ENCODE data around the gene HAAO.

The HAAO gene

GRCh38 chr2:42792087-42792582, 248 bp downstream of the HAAO start:
- Mint-ChIP-seq H3K27me3 (peaks cover 36% of the 10 kb centered on the region), H3K4me3 (peak overlapping the region; percentile 78), H3K36me3 (ENCODE audit: low read depth) (no peaks in the 10 kb centered on the region), H3K9me3 (no peaks in the 10 kb centered on the region), H3K4me1 (peaks cover 48% of the 10 kb centered on the region), H3K27ac (peak overlapping the region; percentile 82)
- DNase-seq (no peak), ATAC-seq (no peak)

- Mint-ChIP-seq H3K27me3 (peaks cover 38% of the 10 kb centered on the region), H3K4me3 (peak overlapping the region; percentile 78), H3K9me3 (no peaks in the 10 kb centered on the region), H3K27ac (no peak overlapping the region), H3K4me1 (peaks cover 46% of the 10 kb centered on the region), H3K36me3 (ENCODE audit: low read depth) (no peaks in the 10 kb centered on the region)
- DNase-seq (no peak), ATAC-seq (no peak)
Measured at GRCh38 chr2:42791606-42792005, 777 bp downstream of the HAAO start.

- ATAC-seq (no peak), DNase-seq (no peak)
- Mint-ChIP-seq H3K27ac (no peak overlapping the region), H3K4me1 (peaks cover 31% of the 10 kb centered on the region), H3K27me3 (peaks cover 38% of the 10 kb centered on the region), H3K36me3 (ENCODE audit: low read depth) (no peaks in the 10 kb centered on the region), H3K4me3 (no peak overlapping the region), H3K9me3 (no peaks in the 10 kb centered on the region)
Measured at GRCh38 chr2:42789751-42790150, 2.6 kb downstream of the HAAO start.

- Mint-ChIP-seq H3K36me3 (ENCODE audit: low read depth) (no peaks in the 10 kb centered on the region), H3K9me3 (no peaks in the 10 kb centered on the region), H3K27me3 (peaks cover 34% of the 10 kb centered on the region), H3K4me1 (peaks cover 25% of the 10 kb centered on the region), H3K27ac (no peak overlapping the region), H3K4me3 (no peak overlapping the region)
- DNase-seq, result no peak
- no peak for ATAC-seq
Measured at GRCh38 chr2:42788882-42789281, 3.5 kb downstream of the HAAO start.

- H3K36me3 Mint-ChIP-seq (ENCODE audit: low read depth), result no peaks in the 10 kb centered on the region
- H3K4me3 Mint-ChIP-seq, result no peak overlapping the region
- peaks cover 30% of the 10 kb centered on the region for H3K27me3 Mint-ChIP-seq
Measured at GRCh38 chr2:42788478-42788793, 3.9 kb downstream of the HAAO start.

GRCh38 chr2:42787788-42788477, 4.5 kb downstream of the HAAO start:
- H3K27ac Mint-ChIP-seq, result no peak overlapping the region
- no peaks in the 10 kb centered on the region for H3K9me3 Mint-ChIP-seq
- DNase-seq (no peak), ATAC-seq (peak; percentile 45)
- no peaks in the 10 kb centered on the region for H3K36me3 Mint-ChIP-seq (ENCODE audit: low read depth)
- H3K4me3 Mint-ChIP-seq, result no peak overlapping the region
- peaks cover 27% of the 10 kb centered on the region for H3K27me3 Mint-ChIP-seq
- H3K4me1 Mint-ChIP-seq, result peaks cover 17% of the 10 kb centered on the region

More at GRCh38 chr2:42788478-42788793, 3.9 kb downstream of the HAAO start:
- Mint-ChIP-seq H3K27ac (no peak overlapping the region), H3K4me1 (peaks cover 20% of the 10 kb centered on the region), H3K9me3 (no peaks in the 10 kb centered on the region)
- DNase-seq, result no peak
- no peak for ATAC-seq

- Mint-ChIP-seq H3K4me3 (no peak overlapping the region), H3K4me1 (peaks cover 17% of the 10 kb centered on the region), H3K36me3 (ENCODE audit: low read depth) (no peaks in the 10 kb centered on the region), H3K27ac (no peak overlapping the region), H3K27me3 (peaks cover 27% of the 10 kb centered on the region), H3K9me3 (no peaks in the 10 kb centered on the region)
- DNase-seq (no peak), ATAC-seq (no peak)
Measured at GRCh38 chr2:42787424-42787787, 5.0 kb downstream of the HAAO start.

- Mint-ChIP-seq H3K27me3 (peaks cover 23% of the 10 kb centered on the region), H3K4me1 (peaks cover 14% of the 10 kb centered on the region)
Measured at GRCh38 chr2:42786561-42787345, 5.6 kb downstream of the HAAO start.

GRCh38 chr2:42784204-42784880, 8.0 kb downstream of the HAAO start:
- H3K27me3 Mint-ChIP-seq, result peaks cover 2% of the 10 kb centered on the region
- ATAC-seq (no peak), DNase-seq (no peak)
- peaks cover 5% of the 10 kb centered on the region for H3K36me3 Mint-ChIP-seq (ENCODE audit: low read depth)
- H3K9me3 Mint-ChIP-seq, result no peaks in the 10 kb centered on the region
- H3K4me3 Mint-ChIP-seq, result no peak overlapping the region
- H3K27ac Mint-ChIP-seq, result no peak overlapping the region
- peaks cover 5% of the 10 kb centered on the region for H3K4me1 Mint-ChIP-seq

More at GRCh38 chr2:42786561-42787345, 5.6 kb downstream of the HAAO start:
- DNase-seq (no peak), ATAC-seq (no peak)
- H3K36me3 Mint-ChIP-seq (ENCODE audit: low read depth), result peaks cover 2% of the 10 kb centered on the region
- no peak overlapping the region for H3K27ac Mint-ChIP-seq
- no peaks in the 10 kb centered on the region for H3K9me3 Mint-ChIP-seq
- H3K4me3 Mint-ChIP-seq, result no peak overlapping the region

GRCh38 chr2:42783511-42783910, 8.9 kb downstream of the HAAO start:
- Mint-ChIP-seq H3K36me3 (ENCODE audit: low read depth) (peaks cover 5% of the 10 kb centered on the region), H3K4me1 (peaks cover 5% of the 10 kb centered on the region), H3K9me3 (no peaks in the 10 kb centered on the region), H3K27ac (no peak overlapping the region), H3K4me3 (no peak overlapping the region), H3K27me3 (peaks cover 2% of the 10 kb centered on the region)
- DNase-seq (no peak), ATAC-seq (no peak)

- Mint-ChIP-seq H3K4me1 (peaks cover 6% of the 10 kb centered on the region), H3K27me3 (no peaks in the 10 kb centered on the region), H3K9me3 (peaks cover 4% of the 10 kb centered on the region), H3K27ac (no peak overlapping the region), H3K36me3 (ENCODE audit: low read depth) (peaks cover 8% of the 10 kb centered on the region), H3K4me3 (no peak overlapping the region)
- no peak for ATAC-seq
- no peak for DNase-seq
Measured at GRCh38 chr2:42781181-42781580, 11.2 kb downstream of the HAAO start.

GRCh38 chr2:42777883-42778805, 14.2 kb downstream of the HAAO start:
- Mint-ChIP-seq H3K27ac (no peak overlapping the region), H3K4me3 (no peak overlapping the region), H3K27me3 (no peaks in the 10 kb centered on the region), H3K9me3 (peaks cover 4% of the 10 kb centered on the region), H3K36me3 (ENCODE audit: low read depth) (peaks cover 8% of the 10 kb centered on the region), H3K4me1 (peaks cover 22% of the 10 kb centered on the region)
- ATAC-seq (no peak), DNase-seq (no peak)

GRCh38 chr2:42775810-42776209, 16.6 kb downstream of the HAAO start:
- Mint-ChIP-seq H3K4me1 (peaks cover 22% of the 10 kb centered on the region), H3K27me3 (no peaks in the 10 kb centered on the region), H3K27ac (no peak overlapping the region), H3K4me3 (no peak overlapping the region), H3K9me3 (peaks cover 4% of the 10 kb centered on the region), H3K36me3 (ENCODE audit: low read depth) (peaks cover 4% of the 10 kb centered on the region)
- no peak for ATAC-seq
- DNase-seq, result no peak

GRCh38 chr2:42775186-42775585, 17.2 kb downstream of the HAAO start:
- DNase-seq (no peak), ATAC-seq (no peak)
- Mint-ChIP-seq H3K27ac (no peak overlapping the region), H3K4me1 (peaks cover 22% of the 10 kb centered on the region), H3K36me3 (ENCODE audit: low read depth) (peaks cover 4% of the 10 kb centered on the region), H3K9me3 (peaks cover 4% of the 10 kb centered on the region), H3K27me3 (no peaks in the 10 kb centered on the region), H3K4me3 (no peak overlapping the region)
